Liver (tissue), 9 donors: Measurements from ENCODE around the gene TPK1. TPM values are rescaled to one million over a fixed set of nuclear protein-coding genes. Genes with fewer than 3 reads are reported as not detected.

Experiments
- DNase-seq: peaks from one replicate; pipeline ENCODE4 v3.0.0-alpha.2; 2017; ENCODE audit warnings: low spot score
- H3K27ac ChIP-seq, 2 donors: one replicate each; pipeline ENCODE4 v1.7.0; 2013; ENCODE audit warnings: inconsistent platforms in 2 of 2, low read length in 2 of 2, control low read depth in 1 of 2, low read depth in 1 of 2, mild to moderate bottlenecking in 1 of 2
- H3K27me3 ChIP-seq, 4 donors: one replicate each; pipeline versions ENCODE4 v1.6.1 to v1.7.0; 2013; ENCODE audit warnings: low read length in 3 of 4, inconsistent platforms in 1 of 4, mild to moderate bottlenecking in 1 of 4, moderate library complexity in 1 of 4; ENCODE audit not compliant: control insufficient read depth in 4 of 4, insufficient read depth in 4 of 4
- H3K36me3 ChIP-seq, 4 donors: one replicate each; pipeline versions ENCODE4 v1.6.1 to v1.7.0; 2013; ENCODE audit warnings: low read length in 3 of 4, mild to moderate bottlenecking in 3 of 4, low read depth in 1 of 4, moderate library complexity in 1 of 4; ENCODE audit not compliant: control insufficient read depth in 4 of 4, insufficient read depth in 3 of 4
- H3K4me1 ChIP-seq, 4 donors: one replicate each; pipeline versions ENCODE4 v1.6.1 to v1.7.0; 2013; ENCODE audit warnings: low read length in 3 of 4, mild to moderate bottlenecking in 3 of 4, moderate library complexity in 1 of 4; ENCODE audit not compliant: control insufficient read depth in 4 of 4, insufficient read depth in 4 of 4
- H3K4me3 ChIP-seq, 3 donors: one replicate each; pipeline versions ENCODE4 v1.6.1 to v1.7.0; 2013; ENCODE audit warnings: low read length in 3 of 3, control low read depth in 1 of 3, low read depth in 1 of 3, mild to moderate bottlenecking in 1 of 3
- H3K9ac ChIP-seq, 2 donors: one replicate each; pipeline ENCODE4 v1.7.0; 2013; ENCODE audit warnings: low read length in 2 of 2, mild to moderate bottlenecking in 2 of 2, moderate library complexity in 2 of 2, control low read depth in 1 of 2, low read depth in 1 of 2
- H3K9me3 ChIP-seq, 4 donors: one replicate each; pipeline versions ENCODE4 v1.6.1 to v1.7.0; 2013; ENCODE audit warnings: low read length in 3 of 4; ENCODE audit not compliant: control insufficient read depth in 4 of 4
- ATF3 ChIP-seq: IDR thresholded peaks from 2 replicates; pipeline ENCODE4 v1.6.1; 2016; ENCODE audit warnings: antibody characterized with exemption
- CTCF ChIP-seq: fragments of 150-350 bp; IDR thresholded peaks from 2 replicates; pipeline ENCODE4 v1.5.1; 2017; ENCODE audit warnings: improper control_type of control experiment, low read depth, low read length; ENCODE audit not compliant: missing input control
- EGR1 ChIP-seq, 2 donors: IDR thresholded peaks; 2 replicates each; pipeline ENCODE4 v1.6.1; 2016 to 2018; ENCODE audit warnings: antibody characterized with exemption in 2 of 2, low read depth in 2 of 2
- FOXA1 ChIP-seq: IDR thresholded peaks from 2 replicates; pipeline ENCODE4 v1.6.1; 2016; ENCODE audit warnings: antibody characterized with exemption
- GABPA ChIP-seq, 2 donors: IDR thresholded peaks in 1 of 2; conservative IDR thresholded peaks in 1 of 2; 2 replicates each; pipeline ENCODE4 v1.6.1; 2016; ENCODE audit warnings: antibody characterized with exemption in 2 of 2, mild to moderate bottlenecking in 1 of 2, moderate library complexity in 1 of 2
- HNF4A ChIP-seq, 2 donors: conservative IDR thresholded peaks; 2 replicates each; pipeline ENCODE4 v1.6.1; 2016; ENCODE audit warnings: antibody characterized with exemption in 2 of 2, mild to moderate bottlenecking in 2 of 2
- HNF4G ChIP-seq: IDR thresholded peaks from 2 replicates; pipeline ENCODE4 v1.6.1; 2016; ENCODE audit warnings: antibody characterized with exemption
- JUND ChIP-seq, 2 donors: IDR thresholded peaks; 2 replicates each; pipeline ENCODE4 v1.6.1; 2016; ENCODE audit warnings: antibody characterized with exemption in 2 of 2
- MAX ChIP-seq: IDR thresholded peaks from 2 replicates; pipeline ENCODE4 v1.6.1; 2016; ENCODE audit warnings: antibody characterized with exemption
- NR2F2 ChIP-seq: IDR thresholded peaks from 2 replicates; pipeline ENCODE4 v1.6.1; 2016; ENCODE audit warnings: antibody characterized with exemption
- RAD21 ChIP-seq, 2 donors: IDR thresholded peaks; 2 replicates each; pipeline ENCODE4 v1.6.1; 2016; ENCODE audit warnings: antibody characterized with exemption in 2 of 2, mild to moderate bottlenecking in 2 of 2
- RXRA ChIP-seq, 2 donors: IDR thresholded peaks; 2 replicates each; pipeline ENCODE4 v1.6.1; 2017 to 2018; ENCODE audit warnings: antibody characterized with exemption in 2 of 2, mild to moderate bottlenecking in 1 of 2
- SP1 ChIP-seq: IDR thresholded peaks from 2 replicates; pipeline ENCODE4 v1.6.1; 2018; ENCODE audit warnings: antibody characterized with exemption, mild to moderate bottlenecking
- TAF1 ChIP-seq: conservative IDR thresholded peaks from 2 replicates; pipeline ENCODE4 v1.6.1; 2016; ENCODE audit warnings: antibody characterized with exemption, mild to moderate bottlenecking
- YY1 ChIP-seq: IDR thresholded peaks from 2 replicates; pipeline ENCODE4 v1.6.1; 2016; ENCODE audit warnings: antibody characterized with exemption, mild to moderate bottlenecking
- ZBTB33 ChIP-seq: IDR thresholded peaks from 2 replicates; pipeline ENCODE4 v1.6.1; 2016; ENCODE audit warnings: antibody characterized with exemption
- WGBS: extraction: QIAGEN DNeasy Blood & Tissue Kit; methylation state at CpG from one replicate; pipeline ENCODE4 v1.1.7; 2013; 5-methylcytosine and 5-hydroxymethylcytosine counted together
- polyA plus RNA-seq, 2 donors: library from polyadenylated mRNA; stranded (reverse) in 1 of 2; unstranded in 1 of 2; fragments of 200-250 nt in 1 of 2; fragments of >200 nt in 1 of 2; fragmentation: Nextera tagmentation in 1 of 2; extraction: Ambion mirVana in 1 of 2; gene quantifications; one replicate each; pipeline versions ENCODE4 v1.2.1 to v1.2.3, GENCODE V29; 2013 to 2015
- total RNA-seq, 2 donors: library from RNA; depleted of rRNA; stranded (reverse); fragments of >200 nt; gene quantifications; one replicate each; pipeline ENCODE4 v1.2.3, GENCODE V29; 2014
- donor health status: healthy.
- donor health status: healthy.
- donor health status: healthy.
- donor health status: healthy.
- donor health status: healthy.

Gene TPK1
- total and polyA plus RNA-seq, 4 donors = 2.2 to 7.5 (median 3.3) TPM

GRCh38 chr7:144528536-144529045 is 307.3 kb downstream of the TPK1 start:
- no peaks in the 10 kb centered on the region for H3K27me3 ChIP-seq
- no peak overlapping the region for H3K27ac ChIP-seq
- WGBS = 87% methylated on average over 4 of the region's 4 CpGs
- TF ChIP-seq FOXA1 (no peak), YY1 (no peak), SP1 (no peak), CTCF (no peak), TAF1 (no peak), HNF4G (no peak), JUND (IDR thresholded peaks at IDR 0.05) (no peak)
- H3K4me1 ChIP-seq = no peaks in the 10 kb centered on the region
- no peak overlapping the region for H3K4me3 ChIP-seq
- no peak overlapping the region for H3K9ac ChIP-seq
- H3K36me3 ChIP-seq = no peaks in the 10 kb centered on the region
- H3K9me3 ChIP-seq = no peaks in the 10 kb centered on the region
- no peak for DNase-seq

GRCh38 chr7:144527051-144527471 is 308.8 kb downstream of the TPK1 start:
- Histone ChIP-seq H3K27me3 (no peaks in the 10 kb centered on the region), H3K27ac (no peak overlapping the region), H3K9ac (no peak overlapping the region), H3K4me3 (no peak overlapping the region), H3K9me3 (no peaks in the 10 kb centered on the region), H3K4me1 (no peaks in the 10 kb centered on the region), H3K36me3 (no peaks in the 10 kb centered on the region)
- DNase-seq = no peak
- no peak for TF ChIP-seq NR2F2
- TF ChIP-seq TAF1 = no peak
- TF ChIP-seq EGR1 (IDR thresholded peaks at IDR 0.05; ENCODE audit: low read depth in 2 of 2) = no peak
- TF ChIP-seq RAD21 (IDR thresholded peaks at IDR 0.05) = no peak
- TF ChIP-seq GABPA (IDR thresholded peaks at IDR 0.05 in 1 of 2, conservative IDR thresholded peaks at IDR 0.05 in 1 of 2) = no peak
- no peak for TF ChIP-seq MAX
- no peak for TF ChIP-seq ZBTB33
- 93% methylated on average over 13 of the region's 13 CpGs for WGBS

GRCh38 chr7:144525956-144526355 is 309.9 kb downstream of the TPK1 start:
- Histone ChIP-seq H3K36me3 (no peaks in the 10 kb centered on the region), H3K9ac (no peak overlapping the region), H3K4me1 (no peaks in the 10 kb centered on the region), H3K27me3 (no peaks in the 10 kb centered on the region), H3K9me3 (no peaks in the 10 kb centered on the region), H3K27ac (no peak overlapping the region), H3K4me3 (no peak overlapping the region)
- WGBS = 71% methylated on average over 1 of the region's 1 CpG
- DNase-seq = no peak
- TF ChIP-seq ZBTB33 (no peak), TAF1 (no peak), CTCF (no peak), ATF3 (no peak), SP1 (no peak), NR2F2 (no peak), MAX (no peak), FOXA1 (no peak), RAD21 (IDR thresholded peaks at IDR 0.05) (no peak), GABPA (IDR thresholded peaks at IDR 0.05 in 1 of 2, conservative IDR thresholded peaks at IDR 0.05 in 1 of 2) (no peak), RXRA (IDR thresholded peaks at IDR 0.05) (no peak), HNF4A (conservative IDR thresholded peaks at IDR 0.05) (no peak)
